ENCODE measurements around the gene UNC5A.

UNC5A gene

GRCh38 chr5:176902911-176903664 is 92.7 kb downstream of the UNC5A start:
- in situ Hi-C loops (cut with HindIII; ENCODE audit: low pct_unique_long_range_greater_than_20kb, low sequenced_read_pairs), result no loop called here

DNA sequence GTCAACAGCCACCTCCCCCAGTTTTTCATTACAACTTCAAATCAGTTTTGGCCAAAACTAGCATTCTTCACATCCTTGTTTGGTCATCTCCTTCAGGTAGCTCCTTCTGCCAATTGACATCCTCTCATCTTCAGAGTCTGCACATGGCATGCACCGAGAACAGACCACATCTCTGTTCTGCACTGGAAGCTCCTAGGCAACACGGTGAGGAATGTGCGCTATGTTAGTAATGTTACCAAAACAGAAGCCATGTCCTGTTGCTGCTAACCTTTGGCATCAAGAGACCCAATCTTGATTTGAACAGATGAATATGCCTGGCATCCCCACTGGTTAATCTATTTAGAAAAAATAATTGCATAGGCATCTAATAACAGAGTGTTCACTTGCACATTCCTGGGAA is 93.9 kb downstream of the UNC5A start:
- DNase-seq (ENCODE audit: low read depth in 1 of 2, low spot score in 1 of 2), result no peak
- TF ChIP-seq JUND (IDR thresholded peaks at IDR 0.05; ENCODE audit: low read depth), result no peak
- in situ Hi-C loops (cut with HindIII; ENCODE audit: low pct_unique_long_range_greater_than_20kb, low sequenced_read_pairs), result no loop called here

More at GRCh38 chr5:176902911-176903664, 92.7 kb downstream of the UNC5A start:
- DNase-seq (ENCODE audit: low read depth in 1 of 2, low spot score in 1 of 2), result no peak
- TF ChIP-seq JUND (IDR thresholded peaks at IDR 0.05; ENCODE audit: low read depth), result no peak

- DNase-seq (ENCODE audit: low read depth in 1 of 2, low spot score in 1 of 2), result no peak
- in situ Hi-C loops (cut with HindIII; ENCODE audit: low pct_unique_long_range_greater_than_20kb, low sequenced_read_pairs), result no loop called here
- no peak for TF ChIP-seq JUND (IDR thresholded peaks at IDR 0.05; ENCODE audit: low read depth)
Measured at GRCh38 chr5:176906126-176906525, 95.8 kb downstream of the UNC5A start.

GRCh38 chr5:176906796-176907195 is 96.4 kb downstream of the UNC5A start:
- TF ChIP-seq JUND (IDR thresholded peaks at IDR 0.05; ENCODE audit: low read depth), result no peak
- in situ Hi-C loops (cut with HindIII; ENCODE audit: low pct_unique_long_range_greater_than_20kb, low sequenced_read_pairs), result no loop called here
- DNase-seq (ENCODE audit: low read depth in 1 of 2, low spot score in 1 of 2), result no peak

- no peak for DNase-seq (ENCODE audit: low read depth in 1 of 2, low spot score in 1 of 2)
- in situ Hi-C loops (cut with HindIII; ENCODE audit: low pct_unique_long_range_greater_than_20kb, low sequenced_read_pairs), result no loop called here
- TF ChIP-seq JUND (IDR thresholded peaks at IDR 0.05; ENCODE audit: low read depth), result no peak
Measured at GRCh38 chr5:176908675-176909368, 98.5 kb downstream of the UNC5A start.

DNA sequence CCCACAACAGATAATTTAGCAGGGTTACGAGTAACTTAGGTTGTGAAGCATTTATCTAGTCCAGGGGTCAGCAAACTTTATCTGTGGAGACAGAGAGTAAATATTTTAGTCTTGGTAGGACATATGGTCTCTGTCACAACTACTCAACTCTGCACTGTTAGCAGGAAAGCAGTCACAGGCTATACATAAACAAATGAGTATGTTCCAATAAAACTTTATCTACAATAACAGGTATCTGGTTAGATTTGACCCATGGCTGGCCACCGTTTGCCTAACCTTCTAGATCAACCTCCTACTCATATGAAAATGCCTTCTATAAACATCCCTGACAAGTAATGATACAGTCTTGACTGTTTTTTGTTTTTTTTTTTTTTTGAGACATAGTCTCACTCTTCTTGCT is 101.8 kb downstream of the UNC5A start:
- no peak for TF ChIP-seq JUND (IDR thresholded peaks at IDR 0.05; ENCODE audit: low read depth)
- in situ Hi-C loops (cut with HindIII; ENCODE audit: low pct_unique_long_range_greater_than_20kb, low sequenced_read_pairs), result no loop called here
- no peak for DNase-seq (ENCODE audit: low read depth in 1 of 2, low spot score in 1 of 2)

DNA sequence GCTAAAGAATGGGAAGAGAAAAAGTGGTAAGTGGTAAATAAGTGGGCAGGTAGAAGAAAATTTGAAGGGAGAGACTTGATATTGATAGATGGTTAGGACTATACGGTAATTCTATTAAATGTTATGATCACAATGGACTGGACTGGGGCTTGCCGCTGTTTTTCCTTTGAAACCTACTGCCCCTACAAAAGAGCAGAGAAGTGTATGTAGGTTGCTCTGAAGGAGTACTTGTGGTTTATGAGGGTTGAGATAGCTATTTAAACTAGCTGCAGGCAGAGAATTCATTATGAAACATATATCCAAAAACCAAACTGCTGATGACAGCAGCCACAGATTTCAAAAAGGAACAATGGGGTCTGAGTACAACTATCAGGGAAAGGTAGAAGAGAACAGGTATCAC is 105.5 kb downstream of the UNC5A start:
- in situ Hi-C loops (cut with HindIII; ENCODE audit: low pct_unique_long_range_greater_than_20kb, low sequenced_read_pairs), result no loop called here
- TF ChIP-seq JUND (IDR thresholded peaks at IDR 0.05; ENCODE audit: low read depth), result no peak
- DNase-seq (ENCODE audit: low read depth in 1 of 2, low spot score in 1 of 2), result no peak

GRCh38 chr5:176916337-176916736 is 106.0 kb downstream of the UNC5A start:
- in situ Hi-C loops (cut with HindIII; ENCODE audit: low pct_unique_long_range_greater_than_20kb, low sequenced_read_pairs), result no loop called here
- no peak for DNase-seq (ENCODE audit: low read depth in 1 of 2, low spot score in 1 of 2)

GRCh38 chr5:176918613-176919012 is 108.3 kb downstream of the UNC5A start:
- TF ChIP-seq JUND (IDR thresholded peaks at IDR 0.05; ENCODE audit: low read depth), result no peak
- no peak for DNase-seq (ENCODE audit: low read depth in 1 of 2, low spot score in 1 of 2)
- in situ Hi-C loops (cut with HindIII; ENCODE audit: low pct_unique_long_range_greater_than_20kb, low sequenced_read_pairs), result no loop called here

More at GRCh38 chr5:176916337-176916736, 106.0 kb downstream of the UNC5A start:
- TF ChIP-seq JUND (IDR thresholded peaks at IDR 0.05; ENCODE audit: low read depth), result no peak

DNA sequence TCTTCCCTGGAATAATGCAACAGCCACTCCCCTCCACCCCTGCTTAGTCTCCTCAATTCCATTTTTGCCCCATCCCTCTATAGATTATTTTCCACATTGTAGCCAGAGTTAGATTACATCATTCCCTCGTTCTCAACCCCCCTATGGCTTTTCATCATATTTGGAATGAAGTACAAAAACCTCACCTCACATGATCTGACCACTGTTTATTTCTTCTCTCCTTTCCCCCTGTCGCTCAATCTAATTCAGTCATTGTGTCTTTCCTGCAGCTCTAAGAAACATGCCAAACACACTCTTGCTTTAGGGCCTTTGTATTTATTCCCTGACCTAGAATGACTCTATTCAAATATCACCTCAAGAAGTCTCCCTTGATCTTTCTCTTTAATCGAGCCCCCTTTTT is 111.4 kb downstream of the UNC5A start:
- in situ Hi-C loops (cut with HindIII; ENCODE audit: low pct_unique_long_range_greater_than_20kb, low sequenced_read_pairs), result no loop called here
- no peak for TF ChIP-seq JUND (IDR thresholded peaks at IDR 0.05; ENCODE audit: low read depth)
- DNase-seq (ENCODE audit: low read depth in 1 of 2, low spot score in 1 of 2), result no peak

- in situ Hi-C loops (cut with HindIII; ENCODE audit: low pct_unique_long_range_greater_than_20kb, low sequenced_read_pairs), result no loop called here
- no peak for TF ChIP-seq JUND (IDR thresholded peaks at IDR 0.05; ENCODE audit: low read depth)
- DNase-seq (ENCODE audit: low read depth in 1 of 2, low spot score in 1 of 2), result no peak
Measured at GRCh38 chr5:176922817-176923216, 112.5 kb downstream of the UNC5A start.

- in situ Hi-C loops (cut with HindIII; ENCODE audit: low pct_unique_long_range_greater_than_20kb, low sequenced_read_pairs), result no loop called here
- TF ChIP-seq JUND (IDR thresholded peaks at IDR 0.05; ENCODE audit: low read depth), result no peak
- DNase-seq (ENCODE audit: low read depth in 1 of 2, low spot score in 1 of 2), result no peak
Measured at GRCh38 chr5:176927562-176927961, 117.2 kb downstream of the UNC5A start.

DNA sequence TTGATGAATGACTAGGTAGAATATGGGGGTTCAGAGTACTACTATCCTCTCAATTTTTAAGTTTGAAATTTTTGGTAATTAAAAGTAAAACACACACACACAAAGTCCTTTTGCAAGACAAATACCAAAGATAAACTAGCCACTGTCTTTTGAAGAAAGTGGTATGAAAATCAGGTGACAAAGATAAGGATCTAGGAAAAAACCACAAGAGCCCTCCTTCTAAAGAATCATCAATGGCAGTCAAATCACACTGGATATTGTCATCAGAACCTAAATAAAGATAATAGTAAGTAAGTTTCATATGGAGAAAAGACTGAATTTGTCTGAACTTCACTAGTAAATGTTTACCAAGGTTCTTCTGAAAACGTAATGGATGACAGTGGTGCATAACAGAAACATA is 119.3 kb downstream of the UNC5A start:
- no peak for TF ChIP-seq JUND (IDR thresholded peaks at IDR 0.05; ENCODE audit: low read depth)
- in situ Hi-C loops (cut with HindIII; ENCODE audit: low pct_unique_long_range_greater_than_20kb, low sequenced_read_pairs), result no loop called here
- no peak for DNase-seq (ENCODE audit: low read depth in 1 of 2, low spot score in 1 of 2)

Data from T47D (cell line).